ENCODE data around the gene POP4. TPM values are rescaled to one million over a fixed set of nuclear protein-coding genes. Genes with fewer than 3 reads are reported as not detected.

Gene POP4
- total RNA-seq, 1 donor from 2014 or later = 119 TPM

DNA sequence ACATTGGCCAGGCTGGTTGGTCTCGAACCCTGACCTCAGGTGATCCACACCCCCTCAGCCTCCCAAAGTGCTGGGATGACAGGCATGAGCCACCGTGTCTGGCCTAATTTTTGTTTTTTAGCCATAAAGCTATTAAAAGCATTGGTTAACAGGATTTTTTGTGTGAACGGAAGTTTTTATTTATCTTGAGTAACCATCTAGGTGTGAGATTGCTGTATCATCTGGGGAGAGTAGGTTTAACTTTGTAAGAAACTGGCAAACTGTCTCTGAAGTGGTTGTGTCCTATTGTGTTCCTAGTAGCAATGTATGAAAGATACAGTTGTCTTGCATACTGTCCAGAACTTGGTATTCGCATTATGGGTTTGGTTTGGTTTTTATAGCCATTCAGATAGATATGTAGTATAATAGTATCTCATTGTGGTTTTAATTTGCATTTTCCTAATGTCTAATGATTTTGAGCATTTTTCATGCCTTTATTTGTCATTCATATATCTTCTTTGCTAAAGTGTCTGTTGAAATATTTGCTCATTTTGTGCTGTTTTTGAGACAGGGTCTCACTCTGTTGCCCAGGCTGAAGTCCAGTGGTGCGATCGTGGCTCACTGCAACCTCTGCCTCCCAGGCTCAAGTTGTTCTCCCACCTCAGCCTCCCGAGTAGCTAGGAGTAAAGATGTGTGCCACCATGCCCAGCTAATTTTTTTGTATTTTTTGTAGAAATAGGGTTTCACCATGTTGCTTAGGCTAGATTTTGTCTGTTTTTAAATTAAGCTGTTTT lies 45.7 kb downstream of the POP4 start:
- no peaks in the 10 kb centered on the region for H3K36me3 Mint-ChIP-seq (ENCODE audit: low read depth)
- peaks cover 23% of the 10 kb centered on the region for H3K4me1 Mint-ChIP-seq (ENCODE audit: low read depth)
- H3K27ac Mint-ChIP-seq = no peak overlapping the region
- intact Hi-C loops (cut with micrococcal nuclease) = no loop called here
- H3K4me3 Mint-ChIP-seq = no peak overlapping the region
- peaks cover 11% of the 10 kb centered on the region for H3K9me3 Mint-ChIP-seq
- DNase-seq (ENCODE audit: low spot score) = no peak
- H3K27me3 Mint-ChIP-seq (ENCODE audit: insufficient read depth) = peaks cover 18% of the 10 kb centered on the region

GRCh38 chr19:29653398-29653797 lies 47.3 kb downstream of the POP4 start:
- Mint-ChIP-seq H3K4me3 (no peak overlapping the region), H3K9me3 (peaks cover 11% of the 10 kb centered on the region), H3K4me1 (ENCODE audit: low read depth) (peaks cover 23% of the 10 kb centered on the region), H3K27ac (no peak overlapping the region), H3K27me3 (ENCODE audit: insufficient read depth) (peaks cover 20% of the 10 kb centered on the region), H3K36me3 (ENCODE audit: low read depth) (no peaks in the 10 kb centered on the region)
- intact Hi-C loops (cut with micrococcal nuclease) = no loop called here
- no peak for DNase-seq (ENCODE audit: low spot score)

DNA sequence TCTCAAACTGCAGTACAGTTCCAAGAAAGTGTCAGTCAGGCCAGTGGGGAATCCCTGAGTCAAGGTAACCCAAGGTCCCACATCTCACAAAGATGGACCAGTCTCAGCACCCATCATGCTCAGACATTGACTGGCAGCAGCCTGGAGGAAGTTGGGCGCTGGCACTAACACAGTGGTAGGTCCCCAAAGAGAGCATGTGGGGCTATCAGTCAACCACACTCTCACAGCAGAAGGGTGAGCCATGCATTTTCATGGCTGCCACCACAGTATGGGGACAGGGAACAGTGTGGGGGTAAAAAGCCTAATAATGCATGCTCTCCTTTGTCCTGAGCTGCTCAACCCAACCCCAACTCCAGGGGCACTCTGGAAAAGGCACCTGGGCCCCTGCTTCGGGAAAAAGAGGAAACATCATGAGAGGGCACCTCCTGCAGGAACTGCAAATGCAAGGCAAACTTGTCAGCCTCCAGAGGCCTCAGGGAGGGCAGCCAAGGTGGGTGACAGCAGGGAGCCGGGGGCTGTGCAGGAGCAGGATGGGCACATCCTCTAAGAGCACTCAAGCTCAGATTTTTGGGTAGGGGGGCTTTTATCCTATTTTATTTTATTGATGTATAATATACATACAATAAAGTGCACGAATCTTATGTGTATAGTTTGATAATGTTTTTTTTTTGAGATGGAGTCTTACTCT lies 49.7 kb downstream of the POP4 start:
- DNase-seq (ENCODE audit: low spot score) = no peak
- H3K9me3 Mint-ChIP-seq = peaks cover 11% of the 10 kb centered on the region
- H3K4me1 Mint-ChIP-seq (ENCODE audit: low read depth) = peaks cover 26% of the 10 kb centered on the region
- no peaks in the 10 kb centered on the region for H3K36me3 Mint-ChIP-seq (ENCODE audit: low read depth)
- no peak overlapping the region for H3K27ac Mint-ChIP-seq
- H3K27me3 Mint-ChIP-seq (ENCODE audit: insufficient read depth) = peaks cover 20% of the 10 kb centered on the region
- intact Hi-C loops (cut with micrococcal nuclease) = no loop called here
- H3K4me3 Mint-ChIP-seq = no peak overlapping the region

- peaks cover 6% of the 10 kb centered on the region for H3K9me3 Mint-ChIP-seq
- peaks cover 33% of the 10 kb centered on the region for H3K4me1 Mint-ChIP-seq (ENCODE audit: low read depth)
- peaks cover 7% of the 10 kb centered on the region for H3K27me3 Mint-ChIP-seq (ENCODE audit: insufficient read depth)
- H3K36me3 Mint-ChIP-seq (ENCODE audit: low read depth) = no peaks in the 10 kb centered on the region
- intact Hi-C loops (cut with micrococcal nuclease) = no loop called here
- no peak overlapping the region for H3K4me3 Mint-ChIP-seq
- no peak overlapping the region for H3K27ac Mint-ChIP-seq
- DNase-seq (ENCODE audit: low spot score) = no peak
These were observed 52.3 kb downstream of the POP4 start for GRCh38 chr19:29658221-29658991.

GRCh38 chr19:29660835-29661234 lies 54.8 kb downstream of the POP4 start:
- intact Hi-C loops (cut with micrococcal nuclease) = no loop called here
- H3K27ac Mint-ChIP-seq = peak overlapping the region; percentile 72

DNA sequence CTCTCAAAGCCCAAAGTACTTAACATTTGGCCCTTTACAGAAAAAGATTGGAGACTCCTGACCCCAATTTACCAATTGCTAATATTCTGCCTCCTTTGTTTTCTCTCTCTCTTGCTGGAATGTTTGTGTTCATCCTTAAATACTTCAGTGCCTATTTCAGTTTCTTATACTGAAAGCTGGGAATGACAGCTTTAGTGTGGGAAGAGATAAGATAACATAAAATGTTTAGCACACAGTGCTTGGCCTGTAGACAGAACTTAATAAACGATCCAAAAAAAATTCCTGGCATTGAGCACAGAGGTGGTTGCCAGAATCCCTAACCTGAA lies 56.2 kb downstream of the POP4 start:
- intact Hi-C loops (cut with micrococcal nuclease) = loop anchor here (1.0 to 2.0 kb wide), 3 partner anchors 25 to 175 kb away; no protein-coding TSS in a partner anchor
- H3K4me1 Mint-ChIP-seq (ENCODE audit: low read depth) = peaks cover 37% of the 10 kb centered on the region
- no peak for DNase-seq (ENCODE audit: low spot score)
- peak overlapping the region; percentile 84 for H3K27ac Mint-ChIP-seq
- peaks cover under 1% of the 10 kb centered on the region for H3K27me3 Mint-ChIP-seq (ENCODE audit: insufficient read depth)
- H3K9me3 Mint-ChIP-seq = no peaks in the 10 kb centered on the region
- peak overlapping the region; percentile 57 for H3K4me3 Mint-ChIP-seq
- peaks cover 6% of the 10 kb centered on the region for H3K36me3 Mint-ChIP-seq (ENCODE audit: low read depth)

More at GRCh38 chr19:29660835-29661234, 54.8 kb downstream of the POP4 start:
- H3K36me3 Mint-ChIP-seq (ENCODE audit: low read depth) = no peaks in the 10 kb centered on the region
- H3K4me1 Mint-ChIP-seq (ENCODE audit: low read depth) = peaks cover 31% of the 10 kb centered on the region
- peaks cover 2% of the 10 kb centered on the region for H3K27me3 Mint-ChIP-seq (ENCODE audit: insufficient read depth)
- H3K9me3 Mint-ChIP-seq = no peaks in the 10 kb centered on the region
- DNase-seq (ENCODE audit: low spot score) = no peak
- H3K4me3 Mint-ChIP-seq = no peak overlapping the region

DNA sequence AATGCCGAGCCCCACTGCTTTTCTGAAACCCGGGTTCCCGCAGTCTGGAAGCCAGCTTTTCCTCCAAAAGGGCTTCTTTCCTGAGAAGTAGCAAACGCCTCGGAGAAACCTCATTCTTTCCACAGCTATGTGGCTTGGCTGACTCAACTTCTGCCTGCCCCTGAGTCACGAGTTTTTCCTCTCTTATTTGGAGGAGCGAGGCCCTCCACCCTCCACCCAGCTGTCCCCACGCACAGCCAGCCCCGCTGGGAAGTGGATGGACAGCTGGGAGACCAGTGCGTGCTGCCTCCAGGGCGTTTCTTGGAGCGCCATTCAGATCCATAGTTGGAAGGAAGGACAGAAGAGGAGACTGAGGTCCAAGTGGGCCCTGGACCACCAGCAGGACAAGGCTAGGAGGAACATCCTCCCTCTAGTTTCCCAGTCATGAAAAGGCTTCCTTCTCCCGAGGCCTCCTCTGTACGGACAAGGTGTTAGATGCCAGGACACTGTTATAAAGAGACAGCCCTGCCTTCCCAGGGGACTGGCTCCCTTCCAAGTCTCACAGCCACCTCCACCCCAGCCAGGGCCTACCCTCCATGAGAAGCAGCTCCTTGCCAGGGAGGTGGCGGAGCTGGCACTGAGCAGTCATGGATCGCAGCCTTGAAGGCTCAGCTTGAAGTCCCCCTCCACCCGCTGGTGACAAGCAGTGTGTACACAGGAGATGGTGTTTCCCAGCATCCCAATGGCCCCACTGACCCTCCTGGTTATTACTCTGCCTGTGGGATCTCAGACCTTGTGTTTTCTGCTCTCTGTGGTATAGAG lies 56.7 kb downstream of the POP4 start:
- no peak for DNase-seq (ENCODE audit: low spot score)
- H3K4me1 Mint-ChIP-seq (ENCODE audit: low read depth) = peaks cover 43% of the 10 kb centered on the region
- intact Hi-C loops (cut with micrococcal nuclease) = loop anchor here (1.0 to 2.0 kb wide), 3 partner anchors 24 to 174 kb away; no protein-coding TSS in a partner anchor

GRCh38 chr19:29663861-29664752 lies 58.0 kb downstream of the POP4 start:
- Mint-ChIP-seq H3K4me3 (peak overlapping the region; percentile 81), H3K36me3 (ENCODE audit: low read depth) (peaks cover 14% of the 10 kb centered on the region), H3K27ac (peak overlapping the region; percentile 75), H3K9me3 (no peaks in the 10 kb centered on the region), H3K27me3 (ENCODE audit: insufficient read depth) (no peaks in the 10 kb centered on the region), H3K4me1 (ENCODE audit: low read depth) (peaks cover 56% of the 10 kb centered on the region)
- DNase-seq (ENCODE audit: low spot score) = no peak
- intact Hi-C loops (cut with micrococcal nuclease) = loop anchor here (2.0 kb wide), 1 partner anchor 173 kb away; no protein-coding TSS in a partner anchor

More for the DNA sequence above, 56.7 kb downstream of the POP4 start:
- peak overlapping the region; percentile 57 for H3K4me3 Mint-ChIP-seq
- no peaks in the 10 kb centered on the region for H3K27me3 Mint-ChIP-seq (ENCODE audit: insufficient read depth)
- H3K27ac Mint-ChIP-seq = peak overlapping the region; percentile 84
- peaks cover 9% of the 10 kb centered on the region for H3K36me3 Mint-ChIP-seq (ENCODE audit: low read depth)
- H3K9me3 Mint-ChIP-seq = no peaks in the 10 kb centered on the region

DNA sequence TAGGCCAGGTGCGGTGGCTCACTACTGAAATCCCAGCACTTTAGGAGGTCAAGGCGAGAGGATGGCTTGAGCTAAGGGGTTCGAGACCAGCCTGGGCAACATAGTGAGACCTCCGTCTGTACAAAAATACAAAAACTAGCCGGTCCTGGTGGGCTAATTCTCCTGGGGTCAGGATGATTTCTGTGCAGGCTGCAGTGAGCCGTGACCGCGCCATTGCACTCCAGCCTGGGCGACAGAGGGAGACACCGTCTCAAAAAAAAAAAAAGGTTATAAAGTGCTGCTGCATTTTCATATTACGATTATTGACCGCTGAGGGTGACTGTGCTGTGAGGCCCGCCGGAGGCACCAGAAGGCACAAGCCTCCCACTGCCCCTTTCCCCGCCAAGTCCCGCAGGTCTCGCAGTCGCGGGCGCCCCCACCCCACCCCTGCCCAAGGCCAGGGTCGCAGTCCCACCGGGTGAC lies 58.7 kb downstream of the POP4 start:
- Mint-ChIP-seq H3K27ac (peak overlapping the region; percentile 75), H3K9me3 (no peaks in the 10 kb centered on the region), H3K4me1 (ENCODE audit: low read depth) (peaks cover 63% of the 10 kb centered on the region), H3K4me3 (peak overlapping the region; percentile 81), H3K36me3 (ENCODE audit: low read depth) (peaks cover 18% of the 10 kb centered on the region), H3K27me3 (ENCODE audit: insufficient read depth) (no peaks in the 10 kb centered on the region)
- no peak for DNase-seq (ENCODE audit: low spot score)
- intact Hi-C loops (cut with micrococcal nuclease) = loop anchor here (1.0 to 5.0 kb wide), 5 partner anchors 9 to 452 kb away; partner anchors contain the start of genes UQCRFS1 and URI1

DNA sequence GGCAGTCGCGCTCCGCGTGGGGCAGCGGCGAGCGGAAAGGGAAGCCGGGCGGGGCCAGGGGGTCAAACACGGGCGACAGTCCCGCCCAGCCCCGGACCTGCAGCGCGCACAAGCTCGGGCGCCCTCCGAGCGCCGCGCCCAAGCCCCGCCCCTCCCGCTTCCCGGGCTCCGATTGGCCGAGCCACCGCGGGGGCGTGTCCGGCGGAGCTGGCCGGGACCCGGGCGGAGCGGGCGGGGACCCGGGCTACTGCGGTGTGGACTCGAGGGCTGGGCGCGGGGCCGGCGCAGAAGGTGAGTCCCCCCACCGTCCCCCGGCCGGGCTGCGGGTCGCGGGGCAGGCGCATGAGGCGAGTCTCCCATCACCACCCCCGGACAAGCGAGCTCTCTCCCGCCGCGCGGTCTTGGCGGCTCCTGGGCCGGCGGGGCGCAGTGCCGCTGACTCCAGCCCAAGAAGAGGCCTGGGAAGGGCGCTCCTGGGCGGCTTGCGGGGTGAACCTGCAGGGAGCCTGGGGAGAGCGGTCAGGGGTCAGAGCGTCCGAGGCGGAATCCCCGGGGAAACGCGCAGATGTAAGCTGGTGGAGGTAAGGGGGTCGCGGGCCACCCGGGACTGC lies 59.2 kb downstream of the POP4 start, which contains the start of gene PLEKHF1:
Gene PLEKHF1, plus strand, starts transcription at position 247 of the 611 bp plus-strand sequence. CDS start 8,379 bp downstream, outside the sequence.
- no peaks in the 10 kb centered on the region for H3K9me3 Mint-ChIP-seq
- peaks cover 22% of the 10 kb centered on the region for H3K36me3 Mint-ChIP-seq (ENCODE audit: low read depth)
- H3K4me1 Mint-ChIP-seq (ENCODE audit: low read depth) = peaks cover 68% of the 10 kb centered on the region
- DNase-seq (ENCODE audit: low spot score) = peak; percentile 92
- intact Hi-C loops (cut with micrococcal nuclease) = loop anchor here (1.0 to 5.0 kb wide), 5 partner anchors 8 to 453 kb away; partner anchors contain the start of genes UQCRFS1 and URI1
- peak within 1 kb of the TSS; percentile 85 for H3K27ac Mint-ChIP-seq
- H3K4me3 Mint-ChIP-seq = peak within 1 kb of the TSS; percentile 95
- no peaks in the 10 kb centered on the region for H3K27me3 Mint-ChIP-seq (ENCODE audit: insufficient read depth)
